ENCODE results near the gene EML2.
A peak's percentile ranks its signal among the peaks of the same experiment; 100 is the strongest.

The EML2 gene

GRCh38 chr19:45646345-45646698, 7.1 kb upstream of the EML2 start:
- H3K27ac ChIP-seq, result no peak overlapping the region
- no peak for TF ChIP-seq ZFX (IDR thresholded peaks at IDR 0.05; ENCODE audit: borderline replicate concordance)
- TF ChIP-seq CTCF (IDR thresholded peaks at IDR 0.05), result no peak

GRCh38 chr19:45645631-45646344, 6.6 kb upstream of the EML2 start:
- H3K27ac ChIP-seq, result no peak overlapping the region
- no peak for TF ChIP-seq ZFX (IDR thresholded peaks at IDR 0.05; ENCODE audit: borderline replicate concordance)
- no peak for TF ChIP-seq CTCF (IDR thresholded peaks at IDR 0.05)

GRCh38 chr19:45645068-45645630, 6.0 kb upstream of the EML2 start:
- H3K27ac ChIP-seq, result no peak overlapping the region
- no peak for TF ChIP-seq CTCF (IDR thresholded peaks at IDR 0.05)
- no peak for TF ChIP-seq ZFX (IDR thresholded peaks at IDR 0.05; ENCODE audit: borderline replicate concordance)

- no peak for TF ChIP-seq CTCF (IDR thresholded peaks at IDR 0.05)
- no peak for TF ChIP-seq ZFX (IDR thresholded peaks at IDR 0.05; ENCODE audit: borderline replicate concordance)
- peak overlapping the region; percentile 92 for H3K27ac ChIP-seq
Observed at GRCh38 chr19:45643927-45644771, 5.0 kb upstream of the EML2 start.

DNA sequence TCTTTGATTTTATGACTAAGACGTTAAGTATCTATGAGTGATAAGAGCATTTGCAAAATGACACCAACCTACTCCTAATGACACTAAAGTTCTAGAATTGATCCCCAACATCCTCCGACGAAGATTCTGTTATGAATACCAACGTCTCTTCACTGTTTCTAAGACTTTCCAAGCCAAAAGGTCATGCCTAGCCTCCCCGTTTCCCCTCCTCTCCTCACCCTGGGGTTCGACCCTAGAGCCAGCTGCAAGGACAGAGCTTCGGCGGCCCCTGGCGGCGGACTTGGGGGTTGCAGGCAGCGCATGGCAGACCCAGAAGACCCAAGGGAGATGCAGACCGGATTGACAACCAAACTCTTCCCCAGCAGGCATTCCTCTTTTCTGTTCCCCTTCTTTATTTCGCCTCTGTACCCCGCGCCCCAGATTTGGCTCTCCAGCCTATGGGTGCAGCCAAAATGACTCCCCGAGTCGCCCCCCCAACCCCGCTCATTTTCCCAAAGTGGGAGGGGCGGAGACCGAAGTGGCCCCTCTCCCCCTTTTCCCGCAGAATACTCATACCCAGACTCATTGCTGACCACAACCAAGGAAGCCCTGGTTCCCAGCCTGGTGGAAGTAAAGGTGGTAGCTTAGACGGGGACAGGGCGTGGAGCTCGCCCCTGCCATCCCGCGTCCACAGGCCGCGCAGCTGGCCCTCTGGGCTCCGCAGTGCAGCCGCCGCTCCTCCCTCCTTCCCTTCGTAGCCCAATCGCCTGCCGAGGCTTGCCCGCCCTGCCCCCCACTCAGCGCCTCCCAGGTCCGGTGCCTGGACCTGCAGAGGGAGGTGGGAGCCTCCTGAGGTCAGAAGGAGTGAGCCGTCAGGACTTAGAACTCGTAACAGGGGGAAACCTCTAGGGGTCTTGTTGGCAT, 4.1 kb upstream of the EML2 start:
- H3K27ac ChIP-seq, result peak overlapping the region; percentile 92
- peak; percentile 96 for TF ChIP-seq CTCF (IDR thresholded peaks at IDR 0.05)
- no peak for TF ChIP-seq ZFX (IDR thresholded peaks at IDR 0.05; ENCODE audit: borderline replicate concordance)

DNA sequence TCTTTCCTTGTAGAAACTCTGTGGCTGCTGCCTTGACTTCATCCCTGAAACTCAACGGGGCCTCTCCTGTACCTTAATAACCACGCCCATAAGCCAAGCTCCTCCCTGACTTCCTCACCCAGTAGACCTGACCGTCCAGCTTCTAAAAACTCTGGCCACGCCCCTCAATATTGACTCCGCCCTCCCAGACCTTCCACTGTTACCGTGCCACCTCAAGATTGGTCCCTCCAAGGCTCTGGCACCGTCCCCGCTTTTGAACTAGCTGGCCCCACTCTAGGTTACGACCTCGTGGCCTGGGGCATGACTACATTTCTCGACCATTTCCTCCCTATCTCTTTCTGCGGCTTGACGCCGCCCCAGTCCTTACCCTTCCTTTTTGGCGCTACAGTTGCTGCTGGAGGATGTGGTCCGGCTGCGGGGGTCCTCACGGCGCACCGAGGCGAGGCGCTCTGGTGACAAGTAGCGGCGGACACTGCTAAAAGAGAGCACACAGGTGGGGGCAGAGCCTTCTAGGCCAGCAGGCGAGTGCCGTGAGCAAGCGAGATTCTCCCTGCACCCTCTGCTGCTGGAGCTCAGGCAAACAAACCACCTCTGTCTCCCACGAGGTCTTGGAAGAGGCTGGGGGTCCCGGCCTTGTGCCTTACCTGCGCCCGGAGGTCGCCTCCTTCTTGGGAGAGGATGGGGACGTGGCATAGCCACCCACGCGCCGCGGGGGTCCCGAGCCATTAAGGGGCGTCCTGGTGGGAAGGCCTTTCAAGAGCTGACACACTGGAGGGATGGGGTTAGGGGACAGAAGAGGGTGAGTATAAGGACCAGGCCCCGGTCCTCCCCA, 2.3 kb upstream of the EML2 start:
- TF ChIP-seq ZFX (IDR thresholded peaks at IDR 0.05; ENCODE audit: borderline replicate concordance) (no peak), CTCF (IDR thresholded peaks at IDR 0.05) (no peak)
- peak overlapping the region; percentile 92 for H3K27ac ChIP-seq

All from 22Rv1 (cell line).